MCF 10A (cell line): ENCODE data around the gene ACAD11. TPM values are rescaled to one million over a fixed set of nuclear protein-coding genes. Genes with fewer than 3 reads are reported as not detected.

Experiments
- BruUV-seq: library from RNA; stranded (reverse); fragments of 400-500 nt; replicated peaks from 2 replicates; lab custom pipeline; 2021; lab: Mats Ljungman, UMichigan
- CTCF ChIA-PET: fragments of 300-600 bp; sonication (Branson Sonifier 250); formaldehyde crosslinking; extraction: SDS; loops from one replicate; lab custom pipeline; 2021; ENCODE audit warnings: antibody characterized with exemption, inconsistent platforms; lab: Yijun Ruan, JAX
- POLR2A ChIA-PET: fragments of 300-600, 350-650 bp; sonication (Branson Sonifier 250); formaldehyde crosslinking; extraction: SDS; loops from one replicate; lab custom pipeline; 2020; ENCODE audit warnings: antibody characterized with exemption, inconsistent platforms; lab: Yijun Ruan, JAX
- DNase-seq: peaks from one replicate; pipeline ENCODE4 v3.0.0-alpha.2; 2018; ENCODE audit not compliant: unreplicated experiment
- H3K27ac Mint-ChIP-seq: one replicate; pipeline ENCODE4 v1.8.0; 2022; ENCODE audit warnings: mild to moderate bottlenecking, low read depth, mixed read lengths; ENCODE audit not compliant: unreplicated experiment
- H3K27me3 Mint-ChIP-seq: one replicate; pipeline ENCODE4 v1.8.0; 2022; ENCODE audit warnings: mixed read lengths; ENCODE audit not compliant: insufficient read depth, unreplicated experiment
- H3K36me3 Mint-ChIP-seq: one replicate; pipeline ENCODE4 v1.8.0; 2022; ENCODE audit warnings: mild to moderate bottlenecking, moderate library complexity, mixed read lengths; ENCODE audit not compliant: insufficient read depth, unreplicated experiment
- H3K4me1 Mint-ChIP-seq: one replicate; pipeline ENCODE4 v1.8.0; 2022; ENCODE audit warnings: mixed read lengths; ENCODE audit not compliant: insufficient read depth, unreplicated experiment
- H3K4me3 Mint-ChIP-seq: one replicate; pipeline ENCODE4 v1.8.0; 2022; ENCODE audit warnings: mild to moderate bottlenecking, moderate library complexity, mixed read lengths; ENCODE audit not compliant: unreplicated experiment
- H3K9me3 Mint-ChIP-seq: one replicate; pipeline ENCODE4 v1.8.0; 2022; ENCODE audit warnings: mixed read lengths; ENCODE audit not compliant: unreplicated experiment
- intact Hi-C: fragments of 100-400 bp; cut with micrococcal nuclease; formaldehyde crosslinking; loops from 2 replicates; pipeline ENCODE4 v1.14.1; 2022
- total RNA-seq: library from RNA; stranded (reverse); gene quantifications from 2 replicates; pipeline ENCODE4 v1.2.3, GENCODE V29; 2022
- TF ChIP-seq, protein P1 (sequence below): fragments of 200-600 bp; IDR thresholded peaks from one replicate; pipeline ENCODE4 v1.8.0; 2022; ENCODE audit warnings: antibody characterized with exemption, mild to moderate bottlenecking; ENCODE audit not compliant: unreplicated experiment

ACAD11 gene
- total RNA-seq, 1 experiment from 2014 or later: 30.9 TPM

DNA sequence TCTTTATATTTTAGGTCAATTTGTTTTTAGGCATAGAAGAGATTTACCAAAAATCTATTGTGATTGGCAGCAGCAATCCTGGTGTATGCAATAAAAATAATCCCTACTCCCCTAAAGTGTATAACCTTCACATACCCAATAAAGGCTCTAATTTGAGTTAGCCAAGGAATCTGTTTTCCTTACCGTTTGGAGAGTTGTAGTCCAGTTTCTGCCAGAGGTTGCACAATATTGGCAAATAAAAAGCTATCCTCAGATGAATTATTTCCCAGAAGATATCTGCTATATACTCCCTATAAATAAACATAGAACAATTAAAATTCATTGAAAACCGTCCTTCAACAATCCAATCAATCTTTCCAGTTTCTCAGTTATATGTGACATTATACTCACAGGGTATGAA, 31.5 kb downstream of the ACAD11 start:
- ChIA-PET CTCF (no interaction called here), POLR2A (no interaction called here)
- BruUV-seq: no TSS peak

DNA sequence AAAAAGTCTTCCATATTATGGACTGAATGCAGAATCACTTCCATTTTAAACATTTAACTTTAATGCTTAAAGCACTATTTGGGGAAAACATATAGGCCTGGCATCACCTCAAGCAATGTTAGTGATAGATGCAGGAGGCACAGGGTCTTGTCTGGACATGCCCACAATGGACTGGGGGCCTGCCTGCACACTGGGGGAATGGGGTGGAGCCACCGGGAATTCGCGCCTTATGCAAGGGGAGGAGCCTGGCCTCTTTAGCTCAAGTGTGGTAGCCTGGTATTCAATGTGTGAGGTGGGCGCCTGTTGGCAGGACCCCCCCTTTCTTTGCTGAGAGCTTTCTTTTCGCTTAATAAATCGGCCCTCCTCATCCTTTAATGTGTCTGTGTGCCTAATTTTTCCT, 32.7 kb downstream of the ACAD11 start:
- DNase-seq: peak; percentile 26
- Mint-ChIP-seq H3K4me1 (peaks cover 8% of the 10 kb centered on the region), H3K4me3 (no peak overlapping the region), H3K27me3 (no peaks in the 10 kb centered on the region), H3K27ac (peak overlapping the region; percentile 51), H3K9me3 (no peaks in the 10 kb centered on the region), H3K36me3 (peaks cover 29% of the 10 kb centered on the region)
- TF ChIP-seq, protein P1, sequence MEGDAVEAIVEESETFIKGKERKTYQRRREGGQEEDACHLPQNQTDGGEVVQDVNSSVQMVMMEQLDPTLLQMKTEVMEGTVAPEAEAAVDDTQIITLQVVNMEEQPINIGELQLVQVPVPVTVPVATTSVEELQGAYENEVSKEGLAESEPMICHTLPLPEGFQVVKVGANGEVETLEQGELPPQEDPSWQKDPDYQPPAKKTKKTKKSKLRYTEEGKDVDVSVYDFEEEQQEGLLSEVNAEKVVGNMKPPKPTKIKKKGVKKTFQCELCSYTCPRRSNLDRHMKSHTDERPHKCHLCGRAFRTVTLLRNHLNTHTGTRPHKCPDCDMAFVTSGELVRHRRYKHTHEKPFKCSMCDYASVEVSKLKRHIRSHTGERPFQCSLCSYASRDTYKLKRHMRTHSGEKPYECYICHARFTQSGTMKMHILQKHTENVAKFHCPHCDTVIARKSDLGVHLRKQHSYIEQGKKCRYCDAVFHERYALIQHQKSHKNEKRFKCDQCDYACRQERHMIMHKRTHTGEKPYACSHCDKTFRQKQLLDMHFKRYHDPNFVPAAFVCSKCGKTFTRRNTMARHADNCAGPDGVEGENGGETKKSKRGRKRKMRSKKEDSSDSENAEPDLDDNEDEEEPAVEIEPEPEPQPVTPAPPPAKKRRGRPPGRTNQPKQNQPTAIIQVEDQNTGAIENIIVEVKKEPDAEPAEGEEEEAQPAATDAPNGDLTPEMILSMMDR: no peak
- POLR2A ChIA-PET: interaction anchor here (0.7 kb wide), 1 partner anchor 9 kb away, joined by 3 read pairs; no protein-coding TSS in a partner anchor
- no TSS peak for BruUV-seq
- intact Hi-C loops: no loop called here
- CTCF ChIA-PET: interaction anchor here (0.8 to 2.4 kb wide), 4 partner anchors 15 to 91 kb away, joined by 3 to 11 read pairs (median 4); no protein-coding TSS in a partner anchor

More for the DNA sequence above, 31.5 kb downstream of the ACAD11 start:
- TF ChIP-seq, protein P1: no peak
- DNase-seq: no peak
- peaks cover 8% of the 10 kb centered on the region for H3K4me1 Mint-ChIP-seq
- intact Hi-C loops: no loop called here
- no peaks in the 10 kb centered on the region for H3K9me3 Mint-ChIP-seq
- no peaks in the 10 kb centered on the region for H3K27me3 Mint-ChIP-seq
- H3K27ac Mint-ChIP-seq: no peak overlapping the region
- peaks cover 31% of the 10 kb centered on the region for H3K36me3 Mint-ChIP-seq
- H3K4me3 Mint-ChIP-seq: no peak overlapping the region

DNA sequence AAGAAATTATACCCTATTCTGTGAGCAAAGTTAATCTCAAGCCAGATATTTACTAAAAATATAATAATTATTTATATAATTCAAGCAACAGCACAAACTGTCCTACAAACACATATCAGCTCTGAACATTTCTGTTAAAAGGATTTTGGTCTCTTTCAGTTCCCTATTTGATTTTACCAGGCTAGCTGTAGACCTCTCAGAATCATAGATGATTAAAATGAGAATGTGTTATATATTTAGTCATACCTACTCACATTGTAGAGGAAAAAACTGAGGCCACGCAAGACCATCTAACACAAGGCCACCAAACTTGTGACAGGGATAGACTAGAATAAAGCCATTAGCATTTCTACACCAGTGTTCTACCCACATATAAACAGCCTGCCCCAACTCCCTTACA, 34.0 kb downstream of the ACAD11 start:
- H3K27ac Mint-ChIP-seq: no peak overlapping the region
- BruUV-seq: no TSS peak
- intact Hi-C loops: no loop called here

DNA sequence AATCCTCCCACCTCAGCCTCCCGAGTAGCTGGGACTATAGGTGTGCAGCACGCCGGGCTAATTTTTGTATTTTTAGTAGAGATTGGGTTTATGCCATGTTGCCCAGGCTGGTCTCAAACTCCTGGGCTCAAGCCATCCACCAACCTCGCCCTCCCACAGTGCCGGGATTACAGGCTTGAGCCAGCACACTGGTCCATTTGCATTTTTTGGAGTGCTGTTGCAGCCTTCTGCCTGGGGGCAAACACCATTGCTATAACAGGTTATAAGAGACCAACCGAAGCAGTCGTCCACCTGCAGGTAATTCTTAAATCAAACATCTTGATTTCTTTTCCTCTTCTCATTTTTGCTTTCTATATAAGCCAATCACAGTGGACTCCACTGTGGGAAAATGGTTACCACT, 34.8 kb downstream of the ACAD11 start:
- no peak for DNase-seq
- H3K4me3 Mint-ChIP-seq: no peak overlapping the region
- intact Hi-C loops: no loop called here
- BruUV-seq: no TSS peak
- CTCF ChIA-PET: interaction anchor here (2.4 kb wide), 1 partner anchor 18 kb away, joined by 11 read pairs; no protein-coding TSS in a partner anchor
- H3K36me3 Mint-ChIP-seq: peaks cover 37% of the 10 kb centered on the region
- POLR2A ChIA-PET: no interaction called here
- H3K27me3 Mint-ChIP-seq: no peaks in the 10 kb centered on the region
- TF ChIP-seq, protein P1: no peak
- H3K27ac Mint-ChIP-seq: no peak overlapping the region
- H3K4me1 Mint-ChIP-seq: peaks cover 3% of the 10 kb centered on the region
- peaks cover 11% of the 10 kb centered on the region for H3K9me3 Mint-ChIP-seq

More for the DNA sequence above, 34.0 kb downstream of the ACAD11 start:
- H3K9me3 Mint-ChIP-seq: peaks cover 8% of the 10 kb centered on the region
- H3K36me3 Mint-ChIP-seq: peaks cover 33% of the 10 kb centered on the region
- ChIA-PET POLR2A (no interaction called here), CTCF (interaction anchor here (0.6 to 2.4 kb wide), 4 partner anchors 17 to 92 kb away, joined by 3 to 11 read pairs (median 5); no protein-coding TSS in a partner anchor)
- H3K27me3 Mint-ChIP-seq: no peaks in the 10 kb centered on the region
- TF ChIP-seq, protein P1: no peak
- DNase-seq: no peak
- peaks cover 8% of the 10 kb centered on the region for H3K4me1 Mint-ChIP-seq
- H3K4me3 Mint-ChIP-seq: no peak overlapping the region
